Mammary microvascular endothelial cell (primary cell): ENCODE measurements around the gene NSUN5. TPM values are rescaled to one million over a fixed set of nuclear protein-coding genes. Genes with fewer than 3 reads are reported as not detected.

ENCODE experiments used
- total RNA-seq: library from RNA; depleted of rRNA; stranded (reverse); fragments of >200 nt; gene quantifications from 2 replicates; pipeline ENCODE4 v1.2.3, GENCODE V29; 2015

NSUN5 gene
- 14.1 and 21.2 TPM in 2 replicates for total RNA-seq

DNA sequence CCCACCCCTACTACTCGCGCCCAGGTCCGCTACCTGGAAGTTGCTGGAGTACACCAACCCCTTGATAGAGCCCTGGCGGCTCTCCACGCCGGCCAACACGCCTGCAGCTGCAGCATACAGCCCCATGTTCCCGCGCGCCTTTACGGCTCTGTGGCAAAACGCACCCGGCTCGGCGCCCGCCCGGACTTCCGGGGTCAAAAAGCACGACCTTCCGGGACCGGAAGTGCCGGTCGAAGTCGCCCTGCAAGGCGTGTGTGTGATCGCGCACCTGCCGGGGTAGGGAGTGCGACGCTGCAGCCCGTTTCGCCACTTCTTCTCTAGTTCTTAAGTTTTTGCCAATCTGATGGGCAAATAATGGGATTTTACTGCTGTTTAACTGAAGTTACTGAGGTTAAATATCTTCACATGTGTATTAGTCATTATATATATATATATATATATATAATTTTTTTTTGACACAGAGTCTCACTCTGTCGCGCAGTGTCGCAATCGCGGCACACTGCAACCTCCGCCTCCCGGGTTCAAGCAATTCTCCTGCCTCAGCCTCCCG is at the start of gene NSUN5:
Gene NSUN5 (minus strand): TSS at position 162 of the 550 bp plus-strand sequence. CDS start 36 bp downstream, at position 126.

DNA sequence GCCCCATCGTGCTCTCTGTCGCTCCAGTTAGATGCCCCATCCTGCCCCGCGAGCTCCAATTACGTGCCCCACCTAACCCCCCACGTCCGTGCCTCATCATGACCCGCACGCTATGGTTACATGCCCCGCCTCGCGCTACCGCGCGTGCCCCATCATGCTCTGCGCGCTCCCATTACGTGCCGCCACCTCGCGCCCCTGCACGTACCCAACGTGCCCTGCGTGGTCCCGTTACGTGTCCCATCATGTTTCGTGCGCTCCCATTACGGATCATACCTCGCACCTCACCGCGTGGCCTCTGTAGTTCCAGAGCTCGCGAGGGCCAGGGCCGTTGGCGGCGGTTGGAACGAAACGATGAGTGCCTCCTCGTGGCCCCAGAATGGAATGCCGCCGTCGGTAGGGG is 19.3 kb upstream of the NSUN5 start, which contains the start of the genes FKBP6 and TRIM50:
Gene FKBP6 (plus strand): TSS at position 240 of the 400 bp plus-strand sequence. CDS start 268 bp downstream, outside the sequence.
Gene TRIM50 (minus strand): TSS at position 161 of the 400 bp plus-strand sequence. CDS start 3,295 bp downstream, outside the sequence.

Other genes with a start within 250 kb of the NSUN5 start
- not detected in 2 replicates for gene SPDYE9, start 222.8 kb downstream of the NSUN5 start, total RNA-seq
- gene TRIM50, start 19.3 kb upstream of the NSUN5 start, total RNA-seq = not detected in 2 replicates
- not detected in 2 replicates for gene FKBP6, start 19.3 kb upstream of the NSUN5 start, total RNA-seq
- gene FZD9, start 125.0 kb upstream of the NSUN5 start, total RNA-seq = 0.44 and 0.47 TPM in 2 replicates
- gene BAZ1B, start 213.5 kb upstream of the NSUN5 start, total RNA-seq = 40.0 and 40.6 TPM in 2 replicates
- 65.4 and 66.0 TPM in 2 replicates for gene BCL7B, start 248.9 kb upstream of the NSUN5 start, total RNA-seq